OCI-LY7 (cell line): ENCODE results near the gene OSM. TPM values are rescaled to one million over a fixed set of nuclear protein-coding genes. Genes with fewer than 3 reads are reported as not detected.

Source experiments
- BruUV-seq: library from RNA; stranded (reverse); fragments of 400-500 nt; replicated peaks from 2 replicates; lab custom pipeline; 2021; lab: Mats Ljungman, UMichigan
- CTCF ChIA-PET: fragments of 300-600 bp; sonication (Branson Sonifier 250); formaldehyde crosslinking; loops from one replicate; lab custom pipeline; 2022; ENCODE audit warnings: antibody characterized with exemption; ENCODE audit not compliant: unreplicated experiment; lab: Charles Lee
- POLR2A ChIA-PET: fragments of 300-600 bp; sonication (Branson Sonifier 250); formaldehyde crosslinking; loops from one replicate; lab custom pipeline; 2022; ENCODE audit warnings: antibody characterized with exemption; lab: Charles Lee
- DNase-seq: peaks from one replicate; pipeline ENCODE4 v3.0.0-alpha.2; 2015; ENCODE audit warnings: low spot score
- H2AFZ ChIP-seq: fragments of 200-600 bp; sonication (generic), shearing (Covaris generic); 2 replicates; pipeline ENCODE4 v1.6.1; 2014; ENCODE audit warnings: mild to moderate bottlenecking, antibody characterized with exemption, low read length, moderate library complexity
- H3K27ac ChIP-seq: fragments of 200-600 bp; sonication (generic); 2 replicates; pipeline ENCODE4 v1.5.1; 2014; ENCODE audit warnings: mixed run types, low read depth, mild to moderate bottlenecking, moderate library complexity, low read length, inconsistent platforms; ENCODE audit not compliant: poor library complexity, severe bottlenecking
- H3K36me3 ChIP-seq: fragments of 200-600 bp; sonication (generic); 2 replicates; pipeline ENCODE4 v1.6.1; 2014; ENCODE audit warnings: mild to moderate bottlenecking, antibody characterized with exemption, low read length, moderate library complexity, mixed read lengths; ENCODE audit not compliant: insufficient read depth
- H3K4me1 ChIP-seq: fragments of 200-600 bp; sonication (generic); 2 replicates; pipeline ENCODE4 v1.5.1; 2014; ENCODE audit warnings: mild to moderate bottlenecking, low read length; ENCODE audit not compliant: insufficient read depth, poor library complexity, severe bottlenecking
- H3K4me2 ChIP-seq: fragments of 200-600 bp; sonication (generic); 2 replicates; pipeline ENCODE4 v1.6.1; 2014; ENCODE audit warnings: mild to moderate bottlenecking, low read length
- H3K4me3 ChIP-seq: fragments of 200-600 bp; sonication (generic); 2 replicates; pipeline ENCODE4 v1.5.1; 2014; ENCODE audit warnings: mild to moderate bottlenecking, low read depth, low read length; ENCODE audit not compliant: poor library complexity, severe bottlenecking
- H3K79me2 ChIP-seq: fragments of 200-600 bp; sonication (generic); 2 replicates; pipeline ENCODE4 v1.6.1; 2016; ENCODE audit warnings: low read depth, mild to moderate bottlenecking, low read length, moderate library complexity, mixed read lengths; ENCODE audit not compliant: insufficient read depth
- H3K9me2 ChIP-seq: fragments of 200-600 bp; sonication (generic); 2 replicates; pipeline ENCODE4 v1.6.1; 2016; ENCODE audit warnings: mild to moderate bottlenecking, low read length, mixed read lengths; ENCODE audit not compliant: insufficient read depth
- H3K9me3 ChIP-seq: fragments of 200-600 bp; sonication (generic); 2 replicates; pipeline ENCODE4 v1.6.1; 2014; ENCODE audit warnings: mild to moderate bottlenecking, mixed run types, low read length, mixed read lengths
- H4K20me1 ChIP-seq: fragments of 200-600 bp; sonication (generic); 2 replicates; pipeline ENCODE4 v1.6.1; 2014; ENCODE audit warnings: mild to moderate bottlenecking, antibody characterized with exemption, low read length, moderate library complexity, mixed read lengths; ENCODE audit not compliant: insufficient read depth
- CTCF ChIP-seq: fragments of 200-600 bp; sonication (generic); conservative IDR thresholded peaks from 2 replicates; pipeline ENCODE4 v1.5.1; 2014; ENCODE audit warnings: mild to moderate bottlenecking, antibody characterized with exemption, low read length, moderate library complexity, mixed read lengths
- EZH2phosphoT487 ChIP-seq: fragments of 200-600 bp; sonication (generic); IDR thresholded peaks from 2 replicates; pipeline ENCODE4 v1.6.1; 2018; ENCODE audit warnings: low read depth, borderline replicate concordance, mild to moderate bottlenecking, mixed run types, antibody characterized with exemption, low read length, moderate library complexity, mixed read lengths
- intact Hi-C: fragments of 100-400 bp; cut with micrococcal nuclease; formaldehyde crosslinking; loops from one replicate; pipeline ENCODE4 v1.10.0; 2022; ENCODE audit not compliant: unreplicated experiment
- total RNA-seq, 2 experiments: library from RNA; depleted of rRNA in 1 of 2; stranded (reverse); fragments of >200 nt in 1 of 2; shearing (Covaris generic) in 1 of 2; gene quantifications; 2 replicates each; pipeline ENCODE4 v1.2.3, GENCODE V29; 2014 to 2022

Gene OSM
- total RNA-seq, 2 experiments from 2014 or later, result 0.91 TPM; not detected in 1

GRCh38 chr22:30294830-30295229, 28.2 kb upstream of the OSM start:
- no TSS peak for BruUV-seq
- Histone ChIP-seq H3K36me3 (peaks cover 16% of the 10 kb centered on the region; the same call in 1 of the 2 replicates), H3K9me2 (no peaks in the 10 kb centered on the region), H3K79me2 (no peaks in the 10 kb centered on the region), H3K9me3 (no peaks in the 10 kb centered on the region), H2AFZ (no peak overlapping the region), H4K20me1 (no peaks in the 10 kb centered on the region), H3K27ac (no peak overlapping the region), H3K4me3 (no peak overlapping the region), H3K4me2 (no peak overlapping the region), H3K4me1 (peaks cover 28% of the 10 kb centered on the region)
- TF ChIP-seq CTCF, result no peak
- no peak for TF ChIP-seq EZH2phosphoT487
- ChIA-PET CTCF (no interaction called here), POLR2A (no interaction called here)
- intact Hi-C loops, result no loop called here
- no peak for DNase-seq

DNA sequence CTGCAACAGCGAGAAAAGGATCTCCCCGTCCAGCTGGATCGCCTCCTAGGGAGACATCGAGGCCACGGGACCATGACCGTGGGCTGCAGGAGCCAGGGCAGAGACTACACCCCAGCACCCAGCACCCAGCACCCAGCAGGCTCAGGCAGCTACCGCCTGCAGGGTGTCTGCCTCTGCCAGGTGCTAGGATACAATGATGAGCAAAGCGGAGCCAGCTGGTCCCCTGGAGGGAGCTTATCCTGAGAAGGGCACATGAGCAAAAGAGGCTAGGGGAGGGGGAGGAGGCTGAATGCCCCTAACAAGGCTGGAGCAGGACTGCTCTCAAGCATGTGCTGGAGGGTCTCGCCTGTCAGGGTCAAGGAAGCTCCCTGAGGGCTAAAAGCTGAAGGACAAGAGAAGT, 27.4 kb upstream of the OSM start:
- no peak overlapping the region for H2AFZ ChIP-seq
- no peak overlapping the region for H3K4me2 ChIP-seq
- ChIA-PET CTCF (no interaction called here), POLR2A (no interaction called here)
- no peaks in the 10 kb centered on the region for H3K79me2 ChIP-seq
- no peak overlapping the region for H3K27ac ChIP-seq
- DNase-seq, result no peak
- no peaks in the 10 kb centered on the region for H3K9me2 ChIP-seq
- BruUV-seq, result no TSS peak
- intact Hi-C loops, result no loop called here
- peaks cover 16% of the 10 kb centered on the region; the same call in 1 of the 2 replicates for H3K36me3 ChIP-seq
- H3K4me1 ChIP-seq, result peaks cover 30% of the 10 kb centered on the region
- no peaks in the 10 kb centered on the region for H4K20me1 ChIP-seq
- TF ChIP-seq CTCF, result no peak
- no peak for TF ChIP-seq EZH2phosphoT487
- H3K4me3 ChIP-seq, result no peak overlapping the region
- H3K9me3 ChIP-seq, result no peaks in the 10 kb centered on the region

GRCh38 chr22:30293026-30293425, 26.4 kb upstream of the OSM start:
- Histone ChIP-seq H3K4me1 (peaks cover 40% of the 10 kb centered on the region), H3K4me3 (no peak overlapping the region), H4K20me1 (no peaks in the 10 kb centered on the region), H3K27ac (no peak overlapping the region), H3K79me2 (no peaks in the 10 kb centered on the region), H2AFZ (no peak overlapping the region), H3K4me2 (no peak overlapping the region), H3K9me3 (no peaks in the 10 kb centered on the region), H3K36me3 (peaks cover 16% of the 10 kb centered on the region; the same call in 1 of the 2 replicates), H3K9me2 (no peaks in the 10 kb centered on the region)
- intact Hi-C loops, result no loop called here
- ChIA-PET CTCF (no interaction called here), POLR2A (no interaction called here)
- DNase-seq, result no peak
- TF ChIP-seq CTCF (no peak), EZH2phosphoT487 (no peak)
- no TSS peak for BruUV-seq
